ENCODE results near the gene SLC39A13. TPM values are rescaled to one million over a fixed set of nuclear protein-coding genes. Genes with fewer than 3 reads are reported as not detected.
A peak's percentile ranks its signal among the peaks of the same experiment; 100 is the strongest.

The SLC39A13 gene
- total RNA-seq, 1 donor from 2014 or later, result 76.6 TPM

GRCh38 chr11:47373876-47374719 lies 34.3 kb upstream of the SLC39A13 start:
- Histone ChIP-seq H3K79me2 (ENCODE audit: insufficient read depth, low read length) (no peaks in the 10 kb centered on the region), H3K27me3 (ENCODE audit: insufficient read depth, low read length) (no peaks in the 10 kb centered on the region), H3K4me2 (ENCODE audit: low read length) (no peak overlapping the region), H2AFZ (ENCODE audit: low read depth, low read length) (peak overlapping the region; percentile 58), H3K9ac (ENCODE audit: low read length) (no peak overlapping the region), H3K27ac (ENCODE audit: low read depth, low read length) (no peak overlapping the region), H3K36me3 (ENCODE audit: insufficient read depth, low read length) (no peaks in the 10 kb centered on the region), H4K20me1 (ENCODE audit: insufficient read depth, low read length) (no peaks in the 10 kb centered on the region), H3K4me3 (ENCODE audit: insufficient read depth, low read depth, low read length) (no peak overlapping the region), H3K4me1 (ENCODE audit: insufficient read depth, low read length) (peaks cover 6% of the 10 kb centered on the region), H3K9me3 (ENCODE audit: insufficient read depth, low read depth, low read length) (no peaks in the 10 kb centered on the region)
- H3K4me1 Mint-ChIP-seq (ENCODE audit: low read depth, unreplicated experiment), result peaks cover 11% of the 10 kb centered on the region
- no peaks in the 10 kb centered on the region for H3K9me3 Mint-ChIP-seq (ENCODE audit: unreplicated experiment)
- no peak overlapping the region for H3K27ac Mint-ChIP-seq (ENCODE audit: unreplicated experiment)
- no peak for FAIRE-seq
- H3K4me3 Mint-ChIP-seq (ENCODE audit: unreplicated experiment), result no peak overlapping the region
- H3K27me3 Mint-ChIP-seq (ENCODE audit: low read depth, unreplicated experiment), result peaks cover 7% of the 10 kb centered on the region
- peak; percentile 32 for DNase-seq (ENCODE audit: low read depth)
- TF ChIP-seq CTCF (IDR thresholded peaks at IDR 0.05; ENCODE audit: insufficient read depth, low read depth, low read length) (peak; percentile 81), EZH2 (IDR thresholded peaks at IDR 0.05; ENCODE audit: insufficient read depth, low read length) (no peak)
- H3K36me3 Mint-ChIP-seq (ENCODE audit: low read depth, unreplicated experiment), result no peaks in the 10 kb centered on the region

GRCh38 chr11:47374720-47375019 lies 33.7 kb upstream of the SLC39A13 start:
- Mint-ChIP-seq H3K27ac (ENCODE audit: unreplicated experiment) (peak overlapping the region; percentile 64), H3K4me1 (ENCODE audit: low read depth, unreplicated experiment) (peaks cover 11% of the 10 kb centered on the region), H3K4me3 (ENCODE audit: unreplicated experiment) (no peak overlapping the region), H3K36me3 (ENCODE audit: low read depth, unreplicated experiment) (no peaks in the 10 kb centered on the region), H3K9me3 (ENCODE audit: unreplicated experiment) (no peaks in the 10 kb centered on the region), H3K27me3 (ENCODE audit: low read depth, unreplicated experiment) (peaks cover 4% of the 10 kb centered on the region)
- Histone ChIP-seq H3K4me2 (ENCODE audit: low read length) (no peak overlapping the region), H3K4me1 (ENCODE audit: insufficient read depth, low read length) (peaks cover 6% of the 10 kb centered on the region), H3K27ac (ENCODE audit: low read depth, low read length) (no peak overlapping the region), H3K4me3 (ENCODE audit: insufficient read depth, low read depth, low read length) (no peak overlapping the region), H3K79me2 (ENCODE audit: insufficient read depth, low read length) (no peaks in the 10 kb centered on the region), H3K36me3 (ENCODE audit: insufficient read depth, low read length) (no peaks in the 10 kb centered on the region), H2AFZ (ENCODE audit: low read depth, low read length) (no peak overlapping the region), H4K20me1 (ENCODE audit: insufficient read depth, low read length) (no peaks in the 10 kb centered on the region), H3K9ac (ENCODE audit: low read length) (no peak overlapping the region), H3K9me3 (ENCODE audit: insufficient read depth, low read depth, low read length) (no peaks in the 10 kb centered on the region), H3K27me3 (ENCODE audit: insufficient read depth, low read length) (no peaks in the 10 kb centered on the region)
- no peak for DNase-seq (ENCODE audit: low read depth)
- TF ChIP-seq EZH2 (IDR thresholded peaks at IDR 0.05; ENCODE audit: insufficient read depth, low read length) (no peak), CTCF (IDR thresholded peaks at IDR 0.05; ENCODE audit: insufficient read depth, low read depth, low read length) (no peak)
- FAIRE-seq, result no peak

GRCh38 chr11:47375020-47375419 lies 33.4 kb upstream of the SLC39A13 start:
- Histone ChIP-seq H4K20me1 (ENCODE audit: insufficient read depth, low read length) (no peaks in the 10 kb centered on the region), H3K27me3 (ENCODE audit: insufficient read depth, low read length) (no peaks in the 10 kb centered on the region), H3K9me3 (ENCODE audit: insufficient read depth, low read depth, low read length) (no peaks in the 10 kb centered on the region), H3K27ac (ENCODE audit: low read depth, low read length) (no peak overlapping the region), H3K79me2 (ENCODE audit: insufficient read depth, low read length) (no peaks in the 10 kb centered on the region), H3K4me1 (ENCODE audit: insufficient read depth, low read length) (peaks cover 6% of the 10 kb centered on the region), H2AFZ (ENCODE audit: low read depth, low read length) (no peak overlapping the region), H3K9ac (ENCODE audit: low read length) (no peak overlapping the region), H3K36me3 (ENCODE audit: insufficient read depth, low read length) (no peaks in the 10 kb centered on the region), H3K4me2 (ENCODE audit: low read length) (no peak overlapping the region), H3K4me3 (ENCODE audit: insufficient read depth, low read depth, low read length) (no peak overlapping the region)
- Mint-ChIP-seq H3K9me3 (ENCODE audit: unreplicated experiment) (no peaks in the 10 kb centered on the region), H3K4me3 (ENCODE audit: unreplicated experiment) (no peak overlapping the region), H3K27me3 (ENCODE audit: low read depth, unreplicated experiment) (peaks cover under 1% of the 10 kb centered on the region), H3K27ac (ENCODE audit: unreplicated experiment) (peak overlapping the region; percentile 64), H3K36me3 (ENCODE audit: low read depth, unreplicated experiment) (no peaks in the 10 kb centered on the region), H3K4me1 (ENCODE audit: low read depth, unreplicated experiment) (peaks cover 11% of the 10 kb centered on the region)
- FAIRE-seq (no peak), DNase-seq (ENCODE audit: low read depth) (no peak)
- TF ChIP-seq CTCF (IDR thresholded peaks at IDR 0.05; ENCODE audit: insufficient read depth, low read depth, low read length) (no peak), EZH2 (IDR thresholded peaks at IDR 0.05; ENCODE audit: insufficient read depth, low read length) (no peak)
